ENCODE measurements around the gene GDPD3. TPM values are rescaled to one million over a fixed set of nuclear protein-coding genes. Genes with fewer than 3 reads are reported as not detected.

GDPD3 gene
- total RNA-seq, 1 experiment from 2014 or later: 3.8 TPM

DNA sequence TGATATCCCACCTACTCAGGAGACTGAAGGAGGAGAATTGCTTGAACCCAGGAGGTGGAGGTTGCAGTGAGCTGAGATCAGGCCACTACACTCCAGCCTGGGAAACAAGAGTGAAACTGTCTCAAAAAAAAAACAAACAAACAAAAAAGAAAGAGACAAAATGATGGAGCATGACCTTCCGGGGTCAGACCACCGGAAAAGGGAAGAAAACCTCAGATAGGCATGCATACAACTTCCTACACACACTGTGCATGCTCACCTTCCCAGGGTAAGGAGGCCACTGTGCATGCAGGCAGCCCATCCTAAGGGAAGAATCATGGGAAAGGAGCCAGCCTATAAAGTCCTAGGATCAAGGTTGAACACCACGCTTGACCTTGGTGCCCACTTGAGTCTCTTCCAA, 19.3 kb upstream of the GDPD3 start:
- H3K4me3 Mint-ChIP-seq: no peak overlapping the region
- H4K8ac ChIP-seq (replicated peaks; ENCODE audit: insufficient read length, low read depth, low read length): no peak overlapping the region
- no peak overlapping the region for H2BK120ac ChIP-seq (ENCODE audit: low read depth, low read length, poor library complexity, severe bottlenecking)
- peaks cover 0 to 1% (median 0%) of the 10 kb centered on the region in 3 experiments; a peak in 1 of 7 replicates for H3K36me3 Mint-ChIP-seq (ENCODE audit: insufficient read depth in 1 of 3, low read depth in 3 of 3)
- H2BK20ac ChIP-seq (ENCODE audit: low read depth, low read length, poor library complexity, severe bottlenecking): no peak overlapping the region
- no peak for TF ChIP-seq CTCF (conservative IDR thresholded peaks at IDR 0.05)
- no peak for DNase-seq
- no peaks in the 10 kb centered on the region for H4K20me1 ChIP-seq (ENCODE audit: control insufficient read depth, insufficient read depth, insufficient read length)
- H3K4me1 Mint-ChIP-seq: 0 out of 4 replicates have a peak, but pooled peaks cover 0 to 2% of the 10 kb centered on the region in 2 experiments
- no peak overlapping the region for H3T11ph ChIP-seq (ENCODE audit: low read length)
- H2BK15ac ChIP-seq (ENCODE audit: low read depth, low read length): no peak overlapping the region
- no peaks in the 10 kb centered on the region for H3K27me3 ChIP-seq (ENCODE audit: insufficient read depth, low read length)
- H3K79me2 ChIP-seq (ENCODE audit: insufficient read depth, low read length): no peaks in the 10 kb centered on the region
- no peak overlapping the region for H2BK12ac ChIP-seq (ENCODE audit: insufficient read length, low read depth, low read length)
- no peak overlapping the region for H3K18ac ChIP-seq (ENCODE audit: insufficient read length, low read depth, low read length)
- H4K91ac ChIP-seq (ENCODE audit: insufficient read length, low read depth, low read length): no peak overlapping the region
- H3K79me1 ChIP-seq (ENCODE audit: insufficient read depth, low read depth, low read length, poor library complexity, severe bottlenecking): no peaks in the 10 kb centered on the region
- no peaks in the 10 kb centered on the region; the same call in 1 of the 2 replicates for H3K27me3 Mint-ChIP-seq (ENCODE audit: low read depth)
- no peak overlapping the region for H3K4me2 ChIP-seq (ENCODE audit: insufficient read depth, insufficient read length, low read length)
- peaks cover 0 to 2% of the 10 kb centered on the region in 2 experiments; a peak in 1 of 5 replicates for H3K9me3 Mint-ChIP-seq
- H3K27ac Mint-ChIP-seq: no peak overlapping the region
- H3K14ac ChIP-seq (ENCODE audit: insufficient read depth, low read length): no peak overlapping the region
- no CpG with 5 or more reads among the region's 3 CpGs for WGBS (ENCODE audit: extremely low coverage, insufficient read length, low lambda C conversion rate)
- H3K9me3 ChIP-seq (ENCODE audit: control insufficient read depth, low read depth, low read length): no peaks in the 10 kb centered on the region
- no peak overlapping the region for H3K4ac ChIP-seq (ENCODE audit: low read depth, low read length)
- no peak overlapping the region for H2BK5ac ChIP-seq (ENCODE audit: insufficient read length, low read length)
- no peak overlapping the region for H3K27ac ChIP-seq (ENCODE audit: insufficient read length, low read depth, low read length)
- no peaks in the 10 kb centered on the region for H3K23me2 ChIP-seq (ENCODE audit: insufficient read length, low read depth, low read length, poor library complexity, severe bottlenecking)
- no peak overlapping the region for H3K23ac ChIP-seq (ENCODE audit: insufficient read length, low read depth, low read length)
- H4K5ac ChIP-seq (ENCODE audit: insufficient read length, low read depth, low read length): no peak overlapping the region
- H3K9ac ChIP-seq (ENCODE audit: extremely low read depth, insufficient read length, low read length): no peak overlapping the region
- H3K4me1 ChIP-seq (ENCODE audit: insufficient read depth, low read length): no peaks in the 10 kb centered on the region
- H3K56ac ChIP-seq (ENCODE audit: insufficient read length, low read depth, low read length): no peak overlapping the region
- H2AK5ac ChIP-seq (ENCODE audit: insufficient read length, low read length): no peak overlapping the region
- no peak overlapping the region for H2AFZ ChIP-seq (ENCODE audit: low read length)

Data from H9 (cell line).